ENCODE results near the gene HAPLN2.
A peak's percentile ranks its signal among the peaks of the same experiment; 100 is the strongest.

The HAPLN2 gene

GRCh38 chr1:156654700-156655099 is 35.5 kb downstream of the HAPLN2 start:
- H3K4me1 Mint-ChIP-seq (ENCODE audit: low read depth) = peaks cover 27% of the 10 kb centered on the region
- H3K36me3 Mint-ChIP-seq (ENCODE audit: low read depth) = no peaks in the 10 kb centered on the region
- H3K27ac Mint-ChIP-seq = no peak overlapping the region
- peaks cover 75% of the 10 kb centered on the region for H3K27me3 Mint-ChIP-seq
- no peak overlapping the region for H3K4me3 Mint-ChIP-seq
- no peak for DNase-seq
- no peaks in the 10 kb centered on the region for H3K9me3 Mint-ChIP-seq

GRCh38 chr1:156655151-156655903 is 36.1 kb downstream of the HAPLN2 start:
- Mint-ChIP-seq H3K4me3 (no peak overlapping the region), H3K27me3 (peaks cover 72% of the 10 kb centered on the region), H3K27ac (no peak overlapping the region), H3K9me3 (no peaks in the 10 kb centered on the region), H3K36me3 (ENCODE audit: low read depth) (no peaks in the 10 kb centered on the region), H3K4me1 (ENCODE audit: low read depth) (peaks cover 33% of the 10 kb centered on the region)
- DNase-seq = no peak

GRCh38 chr1:156655904-156656516 is 36.8 kb downstream of the HAPLN2 start:
- Mint-ChIP-seq H3K27me3 (peaks cover 66% of the 10 kb centered on the region), H3K4me3 (no peak overlapping the region), H3K4me1 (ENCODE audit: low read depth) (peaks cover 39% of the 10 kb centered on the region), H3K36me3 (ENCODE audit: low read depth) (peaks cover 2% of the 10 kb centered on the region), H3K27ac (no peak overlapping the region), H3K9me3 (no peaks in the 10 kb centered on the region)
- DNase-seq = no peak

- Mint-ChIP-seq H3K9me3 (no peaks in the 10 kb centered on the region), H3K36me3 (ENCODE audit: low read depth) (peaks cover 4% of the 10 kb centered on the region), H3K4me1 (ENCODE audit: low read depth) (peaks cover 50% of the 10 kb centered on the region), H3K4me3 (peak overlapping the region; percentile 70), H3K27ac (no peak overlapping the region), H3K27me3 (peaks cover 57% of the 10 kb centered on the region)
- peak; percentile 86 for DNase-seq
Measured at GRCh38 chr1:156656806-156657740, 37.9 kb downstream of the HAPLN2 start.

GRCh38 chr1:156657741-156658319 is 38.6 kb downstream of the HAPLN2 start:
- Mint-ChIP-seq H3K27me3 (peaks cover 50% of the 10 kb centered on the region), H3K9me3 (no peaks in the 10 kb centered on the region), H3K4me3 (peak overlapping the region; percentile 70), H3K4me1 (ENCODE audit: low read depth) (peaks cover 55% of the 10 kb centered on the region), H3K27ac (no peak overlapping the region), H3K36me3 (ENCODE audit: low read depth) (peaks cover 4% of the 10 kb centered on the region)
- no peak for DNase-seq

- Mint-ChIP-seq H3K9me3 (no peaks in the 10 kb centered on the region), H3K27me3 (peaks cover 44% of the 10 kb centered on the region), H3K4me3 (no peak overlapping the region), H3K36me3 (ENCODE audit: low read depth) (peaks cover 4% of the 10 kb centered on the region), H3K4me1 (ENCODE audit: low read depth) (peaks cover 57% of the 10 kb centered on the region), H3K27ac (no peak overlapping the region)
- DNase-seq = no peak
Measured at GRCh38 chr1:156658496-156658895, 39.3 kb downstream of the HAPLN2 start.

- Mint-ChIP-seq H3K27ac (no peak overlapping the region), H3K27me3 (peaks cover 38% of the 10 kb centered on the region), H3K36me3 (ENCODE audit: low read depth) (peaks cover 4% of the 10 kb centered on the region), H3K4me3 (peak overlapping the region; percentile 84), H3K9me3 (no peaks in the 10 kb centered on the region), H3K4me1 (ENCODE audit: low read depth) (peaks cover 57% of the 10 kb centered on the region)
- no peak for DNase-seq
Measured at GRCh38 chr1:156658945-156659574, 39.8 kb downstream of the HAPLN2 start.

- no peak for DNase-seq
- peak overlapping the region; percentile 84 for H3K4me3 Mint-ChIP-seq
- peaks cover 32% of the 10 kb centered on the region for H3K27me3 Mint-ChIP-seq
- H3K9me3 Mint-ChIP-seq = no peaks in the 10 kb centered on the region
- peaks cover 57% of the 10 kb centered on the region for H3K4me1 Mint-ChIP-seq (ENCODE audit: low read depth)
- peaks cover 4% of the 10 kb centered on the region for H3K36me3 Mint-ChIP-seq (ENCODE audit: low read depth)
- peak overlapping the region; percentile 58 for H3K27ac Mint-ChIP-seq
Measured at GRCh38 chr1:156659661-156659987, 40.4 kb downstream of the HAPLN2 start.

- H3K27ac Mint-ChIP-seq = peak overlapping the region; percentile 85
- DNase-seq = peak; percentile 95
- H3K27me3 Mint-ChIP-seq = peaks cover 28% of the 10 kb centered on the region
- H3K4me1 Mint-ChIP-seq (ENCODE audit: low read depth) = peaks cover 57% of the 10 kb centered on the region
- peaks cover 4% of the 10 kb centered on the region for H3K36me3 Mint-ChIP-seq (ENCODE audit: low read depth)
- H3K9me3 Mint-ChIP-seq = no peaks in the 10 kb centered on the region
- peak overlapping the region; percentile 84 for H3K4me3 Mint-ChIP-seq
Measured at GRCh38 chr1:156659988-156660751, 41.0 kb downstream of the HAPLN2 start.

- Mint-ChIP-seq H3K4me1 (ENCODE audit: low read depth) (peaks cover 57% of the 10 kb centered on the region), H3K27me3 (peaks cover 22% of the 10 kb centered on the region), H3K27ac (peak overlapping the region; percentile 85), H3K4me3 (peak overlapping the region; percentile 84), H3K9me3 (no peaks in the 10 kb centered on the region), H3K36me3 (ENCODE audit: low read depth) (peaks cover 4% of the 10 kb centered on the region)
- DNase-seq = no peak
Measured at GRCh38 chr1:156660752-156661112, 41.5 kb downstream of the HAPLN2 start.

- Mint-ChIP-seq H3K36me3 (ENCODE audit: low read depth) (peaks cover 4% of the 10 kb centered on the region), H3K4me3 (no peak overlapping the region)
Measured at GRCh38 chr1:156662005-156662799, 43.0 kb downstream of the HAPLN2 start.

GRCh38 chr1:156662800-156663055 is 43.5 kb downstream of the HAPLN2 start:
- H3K27ac Mint-ChIP-seq = no peak overlapping the region
- peaks cover 3% of the 10 kb centered on the region for H3K27me3 Mint-ChIP-seq
- peaks cover 4% of the 10 kb centered on the region for H3K36me3 Mint-ChIP-seq (ENCODE audit: low read depth)
- peaks cover 43% of the 10 kb centered on the region for H3K4me1 Mint-ChIP-seq (ENCODE audit: low read depth)
- H3K4me3 Mint-ChIP-seq = no peak overlapping the region
- no peak for DNase-seq
- H3K9me3 Mint-ChIP-seq = no peaks in the 10 kb centered on the region

More at GRCh38 chr1:156662005-156662799, 43.0 kb downstream of the HAPLN2 start:
- peaks cover 7% of the 10 kb centered on the region for H3K27me3 Mint-ChIP-seq
- H3K27ac Mint-ChIP-seq = peak overlapping the region; percentile 85
- H3K9me3 Mint-ChIP-seq = no peaks in the 10 kb centered on the region
- DNase-seq = no peak
- peaks cover 49% of the 10 kb centered on the region for H3K4me1 Mint-ChIP-seq (ENCODE audit: low read depth)

- H3K9me3 Mint-ChIP-seq = no peaks in the 10 kb centered on the region
- peaks cover under 1% of the 10 kb centered on the region for H3K27me3 Mint-ChIP-seq
- no peak overlapping the region for H3K4me3 Mint-ChIP-seq
- H3K4me1 Mint-ChIP-seq (ENCODE audit: low read depth) = peaks cover 40% of the 10 kb centered on the region
- DNase-seq = no peak
- peaks cover 4% of the 10 kb centered on the region for H3K36me3 Mint-ChIP-seq (ENCODE audit: low read depth)
- no peak overlapping the region for H3K27ac Mint-ChIP-seq
Measured at GRCh38 chr1:156663178-156663577, 44.0 kb downstream of the HAPLN2 start.
